Psoas muscle (tissue), 8 donors: ENCODE data around the gene KRTAP6-3. TPM values are rescaled to one million over a fixed set of nuclear protein-coding genes. Genes with fewer than 3 reads are reported as not detected.

Source experiments
- ATAC-seq, 4 donors: fragments of 200-7000 bp; cut with Tn5 transposase; one replicate each; pipeline ENCODE4 v1.9.1; 2020; ENCODE audit warnings: moderate library complexity in 3 of 4, mild to moderate bottlenecking in 2 of 4
- DNase-seq, 2 donors: peaks; one replicate each; pipeline ENCODE4 v3.0.0-alpha.2; 2020
- H3K27ac ChIP-seq: fragments of 200-600 bp; one replicate; pipeline ENCODE4 v1.8.0; 2022
- H3K27me3 ChIP-seq, 3 donors: fragments of 200-600 bp in 1 of 3; one replicate each; pipeline versions ENCODE4 v1.6.1 to v1.8.0; 2013 to 2022; ENCODE audit warnings: low read length in 2 of 3, mild to moderate bottlenecking in 2 of 3, moderate library complexity in 1 of 3; ENCODE audit not compliant: insufficient read depth in 3 of 3
- H3K36me3 ChIP-seq, 2 donors: fragments of 200-600 bp in 1 of 2; one replicate each; pipeline versions ENCODE4 v1.6.1 to v1.8.0; 2013 to 2022; ENCODE audit warnings: low read depth in 1 of 2, mild to moderate bottlenecking in 1 of 2, moderate library complexity in 1 of 2; ENCODE audit not compliant: insufficient read depth in 1 of 2
- H3K4me1 ChIP-seq: fragments of 200-600 bp; one replicate; pipeline ENCODE4 v1.8.0; 2022
- H3K4me3 ChIP-seq: fragments of 200-600 bp; one replicate; pipeline ENCODE4 v1.8.0; 2022; ENCODE audit warnings: mild to moderate bottlenecking
- H3K9me3 ChIP-seq: fragments of 200-600 bp; one replicate; pipeline ENCODE4 v1.8.0; 2022
- WGBS, 3 donors: extraction: QIAGEN DNeasy Blood & Tissue Kit; methylation state at CpG; one replicate each; pipeline versions ENCODE4 v1.1.6 to v1.1.7; 2013; 5-methylcytosine and 5-hydroxymethylcytosine counted together
- intact Hi-C, 2 donors: fragments of 100-400 bp; cut with DNase I; formaldehyde crosslinking; loops; one replicate each; pipeline versions ENCODE4 v1.11.0 to v1.14.2; 2022
- polyA plus RNA-seq, 3 donors: library from polyadenylated mRNA; stranded (reverse); fragments of 200-250 nt; gene quantifications; one replicate each; pipeline ENCODE4 v1.2.3, GENCODE V29; 2013
- total RNA-seq, 4 donors: library from RNA; stranded (reverse); fragmentation: NEBNext Ultra II Directional in 2 of 4; extraction: Animal tissue kit (Norgen Biotek cat#: 25700) in 2 of 4; gene quantifications; one replicate each; pipeline versions ENCODE4 v1.2.1 to v1.2.4, GENCODE V29; 2021 to 2023
- TF ChIP-seq, protein P1 (sequence below): fragments of 200-600 bp; IDR thresholded peaks from one replicate; pipeline ENCODE4 v1.8.0; 2022; ENCODE audit warnings: antibody characterized with exemption
- donor health status: healthy with polysubstance abuse.
- donor health status: DM: no; HTN: no; CAD: no; lungs with moderate emphysema.
- donor health status: Bipolar disorder and iron deficiency.
- donor health status: healthy.
- donor health status: DM: yes; HTN: yes; CAD: no.
- donor health status: DM: no; HTN: no; CAD: no.
- donor health status: DM: no; HTN: no; CAD: no.
- donor health status: DM: yes; HTN: yes; CAD: no.

KRTAP6-3 gene
- total and polyA plus RNA-seq, 7 donors, result not detected

DNA sequence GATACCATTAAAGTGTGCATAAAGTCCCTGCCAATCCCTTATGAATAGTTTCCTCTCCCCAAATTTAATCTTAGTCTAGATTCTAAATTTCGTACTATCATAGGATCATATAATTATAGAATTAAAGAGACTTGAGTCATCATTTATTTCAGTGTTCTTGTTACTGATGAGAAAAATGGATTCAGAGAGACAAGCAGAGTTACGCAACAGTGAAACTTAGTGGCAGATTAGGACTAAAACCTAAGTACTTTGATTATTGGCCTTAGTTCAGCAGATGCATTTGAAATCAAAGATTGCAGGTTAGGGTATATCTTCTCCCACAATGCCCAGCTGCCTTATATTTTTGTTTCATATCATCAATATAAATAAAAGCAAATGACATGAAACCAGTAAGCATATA, 30.3 kb upstream of the KRTAP6-3 start:
- TF ChIP-seq, protein P1, sequence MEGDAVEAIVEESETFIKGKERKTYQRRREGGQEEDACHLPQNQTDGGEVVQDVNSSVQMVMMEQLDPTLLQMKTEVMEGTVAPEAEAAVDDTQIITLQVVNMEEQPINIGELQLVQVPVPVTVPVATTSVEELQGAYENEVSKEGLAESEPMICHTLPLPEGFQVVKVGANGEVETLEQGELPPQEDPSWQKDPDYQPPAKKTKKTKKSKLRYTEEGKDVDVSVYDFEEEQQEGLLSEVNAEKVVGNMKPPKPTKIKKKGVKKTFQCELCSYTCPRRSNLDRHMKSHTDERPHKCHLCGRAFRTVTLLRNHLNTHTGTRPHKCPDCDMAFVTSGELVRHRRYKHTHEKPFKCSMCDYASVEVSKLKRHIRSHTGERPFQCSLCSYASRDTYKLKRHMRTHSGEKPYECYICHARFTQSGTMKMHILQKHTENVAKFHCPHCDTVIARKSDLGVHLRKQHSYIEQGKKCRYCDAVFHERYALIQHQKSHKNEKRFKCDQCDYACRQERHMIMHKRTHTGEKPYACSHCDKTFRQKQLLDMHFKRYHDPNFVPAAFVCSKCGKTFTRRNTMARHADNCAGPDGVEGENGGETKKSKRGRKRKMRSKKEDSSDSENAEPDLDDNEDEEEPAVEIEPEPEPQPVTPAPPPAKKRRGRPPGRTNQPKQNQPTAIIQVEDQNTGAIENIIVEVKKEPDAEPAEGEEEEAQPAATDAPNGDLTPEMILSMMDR, result no peak
- WGBS, 3 donors, result 82 to 87% (median 85%) methylated on average over 2 of the region's 2 CpGs

DNA sequence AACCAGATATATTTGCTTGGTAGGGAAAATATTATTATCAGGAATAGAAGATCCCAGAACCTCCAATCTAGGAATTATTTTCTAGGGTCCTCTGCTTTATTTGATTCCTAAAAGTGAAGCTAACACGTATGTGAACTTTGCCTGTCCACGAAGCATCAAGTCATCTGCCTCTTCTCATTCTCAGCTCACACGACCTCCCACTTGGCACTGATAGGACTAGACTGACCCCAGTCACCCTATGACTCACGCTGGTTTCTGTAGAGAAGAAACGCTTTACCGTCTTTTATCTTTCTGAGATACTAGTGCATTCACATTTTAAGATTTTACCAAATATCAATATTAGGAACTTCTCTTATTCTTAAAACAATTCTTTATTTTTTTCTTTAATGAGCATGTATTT, 29.2 kb upstream of the KRTAP6-3 start:
- no peak for DNase-seq
- 73 to 82% (median 76%) methylated on average over 6 of the region's 6 CpGs for WGBS, 3 donors
- intact Hi-C loops, result no loop called here

More for the DNA sequence above, 30.3 kb upstream of the KRTAP6-3 start:
- no peak overlapping the region for H3K4me3 ChIP-seq
- H3K36me3 ChIP-seq, result no peaks in the 10 kb centered on the region
- DNase-seq, result no peak
- H3K27me3 ChIP-seq, result no peaks in the 10 kb centered on the region
- no peak for ATAC-seq
- H3K4me1 ChIP-seq, result no peaks in the 10 kb centered on the region
- no peaks in the 10 kb centered on the region for H3K9me3 ChIP-seq
- H3K27ac ChIP-seq, result no peak overlapping the region
- intact Hi-C loops, result no loop called here

DNA sequence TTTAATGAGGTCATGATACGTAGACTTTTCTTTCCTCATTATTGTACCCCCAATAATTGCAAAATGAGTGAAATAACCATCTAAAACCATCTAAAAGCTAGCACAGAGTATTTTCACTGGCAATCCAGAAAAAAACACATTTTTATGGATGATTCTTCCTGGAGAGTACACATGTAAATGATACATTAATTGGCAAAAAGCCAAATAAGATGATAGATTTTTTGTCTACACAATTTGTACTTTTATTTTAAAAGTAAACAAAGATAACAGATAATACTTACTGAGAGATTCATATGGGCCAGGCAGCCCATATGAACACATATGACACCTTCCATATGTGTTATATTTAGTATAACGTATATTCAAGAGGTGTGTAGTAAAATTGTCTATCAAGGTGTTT, 28.6 kb upstream of the KRTAP6-3 start:
- TF ChIP-seq, protein P1, result no peak
- Histone ChIP-seq H3K4me1 (no peaks in the 10 kb centered on the region), H3K36me3 (no peaks in the 10 kb centered on the region), H3K27ac (no peak overlapping the region), H3K9me3 (no peaks in the 10 kb centered on the region), H3K4me3 (no peak overlapping the region), H3K27me3 (no peaks in the 10 kb centered on the region)
- 87 to 95% (median 94%) methylated on average over 2 of the region's 2 CpGs for WGBS, 3 donors
- ATAC-seq (no peak), DNase-seq (no peak)
- intact Hi-C loops, result no loop called here

More for the DNA sequence above, 29.2 kb upstream of the KRTAP6-3 start:
- H3K27ac ChIP-seq, result no peak overlapping the region
- H3K4me3 ChIP-seq, result no peak overlapping the region
- H3K4me1 ChIP-seq, result no peaks in the 10 kb centered on the region
- TF ChIP-seq, protein P1, result no peak
- no peaks in the 10 kb centered on the region for H3K36me3 ChIP-seq
- no peaks in the 10 kb centered on the region for H3K27me3 ChIP-seq
- ATAC-seq, result no peak
- H3K9me3 ChIP-seq, result no peaks in the 10 kb centered on the region

DNA sequence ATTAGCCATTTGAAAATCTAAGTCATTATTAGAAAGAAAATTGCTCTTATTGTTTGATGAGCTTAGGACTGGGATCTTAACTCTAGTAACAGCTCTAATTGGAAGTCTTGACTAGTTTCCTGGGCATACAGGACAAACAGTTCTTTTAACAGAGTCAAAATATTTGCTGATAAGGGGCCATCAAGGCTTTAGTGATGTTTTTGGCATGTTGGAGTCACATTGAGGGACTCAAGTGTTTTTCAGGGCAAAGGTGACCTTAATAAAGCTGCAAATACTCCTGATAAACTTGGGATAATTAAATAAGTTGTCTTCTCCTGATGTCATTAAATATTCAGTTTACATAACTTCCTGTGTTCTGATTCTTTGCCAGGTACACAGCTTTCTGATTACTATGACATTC, 24.6 kb upstream of the KRTAP6-3 start:
- Histone ChIP-seq H3K9me3 (no peaks in the 10 kb centered on the region), H3K36me3 (no peaks in the 10 kb centered on the region), H3K27ac (no peak overlapping the region), H3K4me1 (no peaks in the 10 kb centered on the region), H3K4me3 (no peak overlapping the region), H3K27me3 (no peaks in the 10 kb centered on the region)
- ATAC-seq, result no peak
- TF ChIP-seq, protein P1, result no peak
- intact Hi-C loops, result no loop called here
- no peak for DNase-seq

DNA sequence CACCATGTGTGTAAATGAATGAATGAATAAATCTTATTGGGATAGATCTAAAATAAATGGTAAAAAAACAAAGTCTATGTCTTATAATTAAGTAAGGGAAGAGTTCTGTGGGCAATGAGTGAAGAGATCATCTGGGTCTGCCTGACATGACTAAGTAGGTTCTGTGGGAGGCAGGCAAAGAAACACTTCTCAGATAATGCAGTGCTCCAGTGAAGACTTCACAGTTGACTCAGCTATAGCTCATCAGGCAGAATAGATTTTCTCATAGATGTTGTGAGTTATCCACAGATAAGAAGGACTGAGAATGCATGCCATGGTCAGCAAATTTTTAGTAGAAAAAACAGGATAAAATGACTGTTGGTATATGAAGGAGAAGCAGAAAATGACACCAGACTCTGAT, 14.5 kb upstream of the KRTAP6-3 start:
- intact Hi-C loops, result no loop called here
- no peaks in the 10 kb centered on the region for H3K9me3 ChIP-seq
- no peak overlapping the region for H3K4me3 ChIP-seq
- H3K27me3 ChIP-seq, result no peaks in the 10 kb centered on the region
- DNase-seq, result no peak
- H3K36me3 ChIP-seq, result no peaks in the 10 kb centered on the region
- H3K27ac ChIP-seq, result no peak overlapping the region
- ATAC-seq, result no peak
- no peaks in the 10 kb centered on the region for H3K4me1 ChIP-seq
- TF ChIP-seq, protein P1, result no peak
